Esophagus muscularis mucosa (tissue), 4 donors: ENCODE results near the gene SPOCK1. TPM values are rescaled to one million over a fixed set of nuclear protein-coding genes. Genes with fewer than 3 reads are reported as not detected.

Source experiments
- DNase-seq: peaks from one replicate; pipeline ENCODE4 v3.0.0-alpha.2; 2017; ENCODE audit errors: extremely low spot score
- H3K27ac ChIP-seq, 4 donors: fragments of 200-600 bp; sonication (generic); replicated peaks in 1 of 4; 1 replicate in 3 of 4; 2 replicates in 1 of 4; pipeline ENCODE4 v1.5.1; 2016 to 2019; ENCODE audit warnings: mild to moderate bottlenecking in 1 of 4
- H3K27me3 ChIP-seq, 4 donors: fragments of 200-600 bp; sonication (generic); one replicate each; pipeline versions ENCODE4 v1.5.1 to v1.6.0; 2016 to 2019
- H3K36me3 ChIP-seq, 4 donors: fragments of 200-600 bp; sonication (generic); one replicate each; pipeline ENCODE4 v1.5.1; 2016 to 2019
- H3K4me1 ChIP-seq, 4 donors: fragments of 200-600 bp; sonication (generic); one replicate each; pipeline ENCODE4 v1.5.1; 2016 to 2019
- H3K4me3 ChIP-seq, 4 donors: fragments of 200-600 bp; sonication (generic); 1 replicate in 2 of 4; 2 replicates in 2 of 4; pipeline ENCODE4 v1.5.1; 2016 to 2019; ENCODE audit warnings: mild to moderate bottlenecking in 4 of 4, moderate library complexity in 1 of 4
- H3K9me3 ChIP-seq, 4 donors: fragments of 200-600 bp; sonication (generic); 1 replicate in 3 of 4; 2 replicates in 1 of 4; pipeline ENCODE4 v1.5.1; 2016 to 2019
- CTCF ChIP-seq, 3 experiments: fragments of 200-600 bp in 2 of 3; fragments of 450-650 bp in 1 of 3; sonication (generic) in 2 of 3; IDR thresholded peaks; one replicate each; pipeline ENCODE4 v1.5.1; 2017 to 2019; ENCODE audit warnings: antibody characterized with exemption in 3 of 3, mild to moderate bottlenecking in 2 of 3, moderate library complexity in 1 of 3
- EP300 ChIP-seq: sonication (generic); formaldehyde crosslinking; IDR thresholded peaks from one replicate; pipeline ENCODE4 v1.6.1; 2017; ENCODE audit warnings: antibody characterized with exemption
- POLR2A ChIP-seq: fragments of 450-650 bp; IDR thresholded peaks from one replicate; pipeline ENCODE4 v1.6.1; 2017; ENCODE audit warnings: antibody characterized with exemption, moderate library complexity, mild to moderate bottlenecking, low read depth
- POLR2AphosphoS5 ChIP-seq, 2 donors: sonication (generic); formaldehyde crosslinking; IDR thresholded peaks; one replicate each; pipeline ENCODE4 v1.6.1; 2017; ENCODE audit warnings: antibody characterized with exemption in 2 of 2
- WGBS: methylation state at CpG from one replicate; pipeline ENCODE4 v1.1.5; 2018; 5-methylcytosine and 5-hydroxymethylcytosine counted together
- intact Hi-C: fragments of 100-400 bp; cut with DNase I; formaldehyde crosslinking; loops from one replicate; pipeline ENCODE4 v1.15.1; 2023
- total RNA-seq, 4 donors: library from RNA; depleted of rRNA; stranded (reverse); fragments of >200 nt; gene quantifications; one replicate each; pipeline versions ENCODE4 v1.1.0 to v1.2.1, GENCODE V29; 2016

Gene SPOCK1
- total RNA-seq, 4 donors from 2014 or later: 39.0 to 52.4 (median 45.6) TPM

DNA sequence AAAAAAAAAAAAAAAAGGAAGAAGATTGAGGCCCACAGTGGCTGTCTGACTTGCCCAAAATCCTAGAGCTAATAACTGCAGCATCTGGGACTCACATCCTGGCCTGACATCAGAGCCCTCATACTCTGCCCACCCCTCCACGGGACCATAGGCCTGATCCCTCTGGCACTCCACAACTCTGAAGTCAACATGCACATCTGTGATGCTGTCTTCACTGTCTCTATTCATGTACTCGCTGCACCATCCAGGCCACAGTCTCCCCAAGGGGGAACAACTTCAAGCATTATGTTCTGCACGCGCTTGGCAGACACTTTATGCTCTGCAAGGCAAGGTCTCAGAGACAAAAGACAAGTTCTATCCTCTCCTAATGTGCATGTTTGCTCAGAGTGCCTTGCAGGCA lies 158.2 kb downstream of the SPOCK1 start:
- Histone ChIP-seq H3K27me3 (peaks cover 0 to 6% (median 0%) of the 10 kb centered on the region in 4 donors), H3K27ac (no peak overlapping the region), H3K4me3 (no peak overlapping the region), H3K4me1 (peaks cover 0 to 16% (median 4%) of the 10 kb centered on the region in 4 donors), H3K9me3 (no peaks in the 10 kb centered on the region), H3K36me3 (no peaks in the 10 kb centered on the region)
- no peak for DNase-seq
- intact Hi-C loops: no loop called here
- WGBS: 37% methylated on average over 4 of the region's 4 CpGs
- TF ChIP-seq EP300 (no peak), POLR2A (no peak), CTCF (IDR thresholded peaks at IDR 0.05) (no peak), POLR2AphosphoS5 (IDR thresholded peaks at IDR 0.05) (no peak)

DNA sequence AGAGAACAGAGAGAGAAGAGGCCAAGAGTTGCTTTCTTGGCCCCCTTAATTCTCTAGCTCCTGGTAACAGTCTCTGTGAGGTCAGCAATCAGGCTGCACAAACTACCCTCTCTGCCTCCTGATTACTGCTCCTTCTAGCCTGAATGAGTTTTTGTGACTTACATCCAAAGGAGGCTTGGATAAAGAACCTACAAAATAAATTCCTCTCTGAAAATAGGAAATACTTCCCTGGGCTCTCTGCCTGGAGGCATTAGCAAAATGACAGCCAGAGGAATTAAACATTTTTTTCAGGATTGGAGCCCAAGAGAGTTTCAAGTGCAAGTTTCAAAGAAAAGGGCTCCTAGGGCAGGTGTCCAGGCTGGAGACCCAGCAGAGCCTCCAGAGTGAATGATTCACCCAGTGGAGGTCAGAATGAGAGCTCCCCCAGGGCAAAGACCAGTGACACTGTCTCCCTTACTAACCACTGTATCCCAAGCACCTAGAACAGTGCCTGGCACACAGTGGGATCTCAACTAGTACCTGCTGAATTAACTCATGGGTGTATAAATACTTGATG lies 162.5 kb downstream of the SPOCK1 start:
- H3K9me3 ChIP-seq: no peaks in the 10 kb centered on the region
- intact Hi-C loops: no loop called here

GRCh38 chr5:137336161-137336560 lies 163.0 kb downstream of the SPOCK1 start:
- DNase-seq: no peak
- peaks cover 0 to 6% (median 0%) of the 10 kb centered on the region in 4 donors for H3K27me3 ChIP-seq
- intact Hi-C loops: no loop called here
- H3K9me3 ChIP-seq: no peaks in the 10 kb centered on the region
- TF ChIP-seq POLR2A: no peak
- TF ChIP-seq EP300: no peak
- no peak for TF ChIP-seq POLR2AphosphoS5 (IDR thresholded peaks at IDR 0.05)
- TF ChIP-seq CTCF (IDR thresholded peaks at IDR 0.05): no peak
- H3K36me3 ChIP-seq: no peaks in the 10 kb centered on the region
- H3K4me3 ChIP-seq: no peak overlapping the region
- peaks cover 0 to 12% (median 4%) of the 10 kb centered on the region in 4 donors for H3K4me1 ChIP-seq
- no peak overlapping the region for H3K27ac ChIP-seq
- 56% methylated on average over 1 of the region's 1 CpG for WGBS

More for the DNA sequence above, 162.5 kb downstream of the SPOCK1 start:
- Histone ChIP-seq H3K36me3 (no peaks in the 10 kb centered on the region), H3K27ac (no peak overlapping the region), H3K4me3 (no peak overlapping the region), H3K4me1 (peaks cover 0 to 12% (median 4%) of the 10 kb centered on the region in 4 donors), H3K27me3 (peaks cover 0 to 6% (median 0%) of the 10 kb centered on the region in 4 donors)
- no peak for DNase-seq
- TF ChIP-seq CTCF (IDR thresholded peaks at IDR 0.05) (no peak), EP300 (no peak), POLR2AphosphoS5 (IDR thresholded peaks at IDR 0.05) (no peak), POLR2A (no peak)

DNA sequence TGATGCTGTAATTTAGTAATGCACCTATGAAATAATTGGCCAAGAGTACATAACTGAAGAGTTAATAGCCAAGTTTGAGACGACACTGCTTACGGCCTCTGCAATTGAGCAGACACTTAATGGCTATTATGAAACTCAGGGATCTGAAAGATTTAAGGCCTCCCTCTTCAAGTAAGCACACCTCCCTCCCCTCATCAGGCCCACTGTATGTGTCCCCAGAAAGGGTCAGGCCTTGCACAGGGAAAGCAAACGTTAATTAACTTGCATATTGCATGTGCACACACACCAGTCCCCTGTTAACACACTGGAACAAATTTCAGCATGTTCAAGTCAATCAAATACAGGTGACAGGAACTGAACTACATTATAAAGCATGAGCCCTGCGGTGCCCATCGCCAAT lies 163.6 kb downstream of the SPOCK1 start:
- WGBS: 91% methylated on average over 5 of the region's 5 CpGs
- peaks cover 0 to 9% (median 4%) of the 10 kb centered on the region in 4 donors for H3K4me1 ChIP-seq
- no peak overlapping the region for H3K4me3 ChIP-seq
- H3K27ac ChIP-seq: no peak overlapping the region
- H3K9me3 ChIP-seq: no peaks in the 10 kb centered on the region
- H3K27me3 ChIP-seq: peaks cover 0 to 6% (median 0%) of the 10 kb centered on the region in 4 donors
- no peak for DNase-seq
- H3K36me3 ChIP-seq: no peaks in the 10 kb centered on the region
- intact Hi-C loops: no loop called here
- TF ChIP-seq POLR2A (no peak), EP300 (no peak), POLR2AphosphoS5 (IDR thresholded peaks at IDR 0.05) (no peak), CTCF (IDR thresholded peaks at IDR 0.05) (no peak)

DNA sequence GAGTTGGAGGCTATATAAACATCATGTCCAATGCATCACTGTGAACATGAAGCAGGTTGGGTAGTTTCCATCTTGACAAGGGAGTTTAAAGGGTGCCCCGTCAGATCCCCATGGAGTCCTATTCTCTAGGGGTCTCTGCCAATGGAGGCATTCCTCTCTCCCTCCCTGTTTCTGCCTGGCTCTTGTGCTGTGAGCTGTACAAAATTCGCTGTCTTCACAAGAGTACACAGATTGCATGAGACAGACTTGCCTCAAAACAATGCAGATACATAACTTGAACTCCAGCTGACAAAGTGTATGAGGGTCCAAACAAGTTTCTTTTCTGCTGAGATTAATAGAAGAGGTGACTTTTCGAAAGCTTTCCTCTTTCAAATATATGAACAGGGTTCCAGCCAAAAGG lies 165.2 kb downstream of the SPOCK1 start:
- Histone ChIP-seq H3K4me3 (no peak overlapping the region), H3K4me1 (peaks cover 0 to 9% (median 4%) of the 10 kb centered on the region in 4 donors), H3K27ac (no peak overlapping the region), H3K9me3 (no peaks in the 10 kb centered on the region), H3K27me3 (peaks cover 0 to under 1% (median 0%) of the 10 kb centered on the region in 4 donors), H3K36me3 (no peaks in the 10 kb centered on the region)
- TF ChIP-seq POLR2AphosphoS5 (IDR thresholded peaks at IDR 0.05) (no peak), POLR2A (no peak), EP300 (no peak), CTCF (IDR thresholded peaks at IDR 0.05) (no peak)
- 45% methylated on average over 3 of the region's 3 CpGs for WGBS
- DNase-seq: no peak
- intact Hi-C loops: no loop called here
